Stimulated activated CD4-positive, alpha-beta T cell treated with anti-CD3 and anti-CD28 coated beads, Interleukin-2, amount 100 ng/mL, for 24 hours (primary cell): ENCODE measurements around the gene SLC13A2.
A peak's percentile ranks its signal among the peaks of the same experiment; 100 is the strongest.

Source experiments
- DNase-seq, 2 donors: peaks; one replicate each; pipeline ENCODE4 v3.0.0-alpha.2; 2020

The SLC13A2 gene

DNA sequence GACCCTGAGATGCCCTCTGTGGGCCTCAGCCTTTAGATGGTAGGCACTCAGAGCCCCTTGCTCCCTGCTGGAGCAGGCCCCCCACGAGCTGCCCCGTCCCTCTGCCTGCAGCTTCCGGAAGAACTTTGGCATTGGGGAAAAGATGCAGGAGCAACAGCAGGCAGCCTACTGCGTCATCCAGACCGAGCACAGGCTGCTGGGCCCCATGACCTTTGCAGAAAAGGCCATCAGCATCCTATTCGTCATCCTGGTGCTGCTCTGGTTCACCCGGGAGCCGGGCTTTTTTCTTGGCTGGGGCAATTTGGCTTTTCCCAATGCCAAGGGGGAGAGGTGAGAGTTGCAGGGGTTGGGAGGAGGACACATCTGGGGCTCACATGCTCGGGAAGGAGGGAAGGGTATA, 20.0 kb downstream of the SLC13A2 start:
- no peak for DNase-seq

DNA sequence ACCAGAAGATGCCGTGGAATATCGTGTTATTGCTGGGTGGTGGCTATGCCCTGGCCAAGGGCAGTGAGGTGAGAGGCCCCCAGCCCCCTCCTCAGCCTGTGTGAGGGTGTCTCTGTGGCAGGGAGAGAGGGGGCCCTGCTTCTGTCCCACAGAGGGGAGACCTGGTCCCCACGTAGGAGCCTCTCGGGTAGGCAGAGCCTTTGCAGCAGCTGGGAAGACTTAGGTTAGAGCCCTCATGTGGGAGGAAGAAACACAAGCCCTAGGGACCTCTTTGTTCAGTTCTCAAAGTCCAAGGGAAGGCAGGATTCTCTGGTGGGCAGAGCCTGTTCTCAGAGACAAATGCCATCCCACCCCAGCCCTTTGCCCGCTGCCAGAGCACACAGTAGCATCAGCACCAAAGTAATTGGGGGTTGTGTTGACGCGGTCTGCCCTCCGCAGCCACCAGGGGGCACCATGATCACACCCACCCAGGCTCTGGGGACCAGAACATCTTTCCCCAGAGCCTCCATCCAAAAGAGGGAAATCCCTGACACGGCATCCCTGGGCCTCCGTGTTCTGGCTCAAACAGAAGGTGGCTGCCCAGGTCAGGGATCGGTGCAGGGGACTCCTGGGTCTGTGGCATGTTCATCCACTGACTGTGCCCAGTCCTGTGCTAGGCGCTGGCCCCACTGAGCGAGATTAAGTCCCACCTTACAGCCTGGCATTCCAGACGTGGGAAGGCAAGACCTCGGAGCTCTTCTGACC, 21.2 kb downstream of the SLC13A2 start:
- peak; percentile 87 to 88 for DNase-seq

GRCh38 chr17:28495635-28496034, 22.2 kb downstream of the SLC13A2 start:
- no peak for DNase-seq

- DNase-seq, result no peak
These were observed 24.5 kb downstream of the SLC13A2 start for GRCh38 chr17:28497931-28498330.

DNA sequence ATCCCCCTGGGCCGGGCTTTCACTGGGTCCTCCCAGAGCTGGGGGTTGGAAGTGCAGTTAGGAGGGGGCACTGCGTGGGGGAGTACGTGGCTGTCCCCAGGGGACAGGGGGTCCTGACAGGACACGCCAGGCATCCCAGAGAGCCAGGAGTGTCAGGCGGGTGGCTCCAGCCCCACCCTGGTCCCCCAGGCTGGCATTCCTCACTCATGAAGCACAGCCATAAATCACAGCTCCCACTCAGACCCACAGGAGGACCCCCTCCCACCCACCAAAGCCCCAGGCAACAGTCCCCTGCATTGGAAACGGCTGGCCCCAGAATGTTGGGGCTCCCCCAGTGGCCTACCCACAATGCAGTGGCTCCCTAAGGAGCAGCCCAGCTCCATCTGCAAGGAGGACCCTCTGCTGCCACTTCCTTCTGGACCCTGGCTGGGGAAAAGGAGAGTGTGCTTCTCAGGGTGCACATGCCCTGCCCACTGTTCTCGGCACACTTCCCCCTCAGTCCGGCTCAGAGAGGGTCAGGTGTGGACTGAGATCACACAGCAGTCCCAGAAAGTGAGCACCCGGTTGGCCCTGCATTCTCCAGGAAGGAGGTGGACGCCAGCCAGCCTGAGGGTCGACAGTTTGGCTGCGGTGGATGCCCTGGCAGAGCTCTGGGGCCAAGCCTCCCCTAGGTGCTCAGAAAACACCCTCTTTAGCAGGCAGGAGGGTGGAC, 25.4 kb downstream of the SLC13A2 start:
- no peak for DNase-seq

DNA sequence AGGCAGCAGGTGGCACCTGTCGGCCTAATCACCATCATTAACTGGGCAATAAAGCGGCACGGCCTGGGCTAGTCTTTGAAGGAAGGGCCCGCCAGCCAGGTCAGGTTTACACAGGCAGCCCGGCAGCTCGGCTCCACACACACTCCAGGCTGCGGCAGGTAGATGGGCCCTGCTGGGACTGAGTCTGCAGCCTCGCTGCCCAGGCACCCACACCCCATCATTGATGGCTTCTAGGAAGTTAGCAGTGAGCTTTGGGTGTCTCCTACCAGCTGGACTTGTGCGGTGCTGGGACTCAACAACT, 25.9 kb downstream of the SLC13A2 start:
- no peak for DNase-seq

DNA sequence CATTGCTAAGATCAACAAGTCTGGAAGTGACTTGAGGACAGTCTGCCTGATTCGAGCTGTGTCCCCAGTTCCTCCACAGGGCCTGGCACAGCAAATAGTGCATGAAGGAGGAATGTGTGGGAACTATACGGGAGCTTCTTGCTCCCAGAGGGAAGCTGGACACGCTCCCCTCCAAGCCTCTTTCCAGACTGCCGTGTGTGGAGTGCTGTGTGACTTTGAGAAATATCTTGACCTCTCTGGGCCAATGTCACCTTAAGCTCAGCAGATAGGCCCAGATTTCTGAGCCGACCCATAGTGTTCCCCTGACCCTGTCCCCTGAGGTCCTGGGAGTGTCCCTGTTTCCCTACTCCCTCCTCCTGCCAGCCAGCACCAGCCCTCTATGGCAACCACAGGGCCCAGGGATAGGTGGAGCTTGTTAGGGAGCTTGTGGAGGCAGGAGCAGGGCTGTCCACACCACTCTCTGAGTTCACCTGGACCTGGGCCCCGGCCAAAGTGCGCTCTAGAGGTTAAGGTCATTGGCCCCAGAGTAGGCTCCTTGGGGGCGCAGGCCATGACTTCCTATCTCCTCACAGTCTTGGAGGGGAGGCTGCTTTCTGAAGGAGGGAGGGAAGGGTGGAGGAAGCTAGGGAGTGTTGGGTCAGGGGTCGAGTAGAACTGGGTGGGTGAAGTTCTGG, 26.4 kb downstream of the SLC13A2 start:
- DNase-seq, result no peak

DNA sequence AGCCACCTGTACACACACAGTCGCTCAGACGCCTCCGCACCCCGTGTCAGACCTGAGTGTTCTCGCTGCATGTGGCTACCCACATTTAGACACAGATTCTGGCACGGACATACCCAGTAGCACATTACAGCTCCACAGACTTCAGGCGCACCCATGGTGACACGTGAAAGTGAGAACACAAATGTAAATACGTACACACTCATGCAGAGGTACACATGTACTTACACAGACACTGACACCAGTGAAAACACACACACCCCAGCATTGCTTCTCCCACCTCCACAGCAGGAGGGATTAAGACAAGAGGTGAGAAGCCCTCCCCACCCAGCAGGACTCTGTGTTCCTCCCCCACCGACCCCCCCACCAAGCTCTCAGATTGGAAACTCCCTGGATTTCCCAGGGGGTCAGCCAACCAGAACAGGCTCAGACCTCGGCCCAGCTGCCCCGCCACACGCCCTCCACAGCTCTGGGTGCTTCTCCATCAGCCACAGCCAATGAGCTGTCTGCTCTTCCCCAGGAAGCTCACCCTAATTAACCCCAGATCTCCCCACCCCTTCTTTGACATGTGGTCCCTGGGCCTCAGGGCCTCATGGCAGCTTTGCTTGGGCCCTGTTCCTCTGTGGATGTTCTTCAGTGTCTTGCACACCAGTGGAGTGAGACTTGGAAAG, 27.4 kb downstream of the SLC13A2 start:
- DNase-seq, result no peak

GRCh38 chr17:28501421-28502284, 28.2 kb downstream of the SLC13A2 start:
- no peak for DNase-seq

DNA sequence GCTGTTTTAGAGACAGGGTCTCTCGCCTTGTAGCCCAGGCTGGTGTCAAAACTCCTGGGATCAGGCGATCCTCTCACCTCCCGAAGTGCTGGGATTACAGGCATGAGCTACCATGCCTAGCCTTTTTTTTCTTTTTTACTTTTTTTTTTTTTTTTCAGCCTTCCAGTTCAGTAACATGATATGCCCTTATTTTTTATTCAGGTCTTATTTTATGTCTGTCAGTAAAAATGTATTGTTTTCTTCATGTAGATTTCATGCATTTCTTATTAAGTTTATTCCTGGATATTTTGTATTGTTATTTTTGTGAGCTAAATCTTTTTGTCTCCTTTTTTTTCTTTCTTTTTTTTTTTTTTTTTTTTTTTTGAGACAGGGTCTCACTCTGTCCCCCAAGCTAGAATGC, 30.0 kb downstream of the SLC13A2 start:
- no peak for DNase-seq

DNA sequence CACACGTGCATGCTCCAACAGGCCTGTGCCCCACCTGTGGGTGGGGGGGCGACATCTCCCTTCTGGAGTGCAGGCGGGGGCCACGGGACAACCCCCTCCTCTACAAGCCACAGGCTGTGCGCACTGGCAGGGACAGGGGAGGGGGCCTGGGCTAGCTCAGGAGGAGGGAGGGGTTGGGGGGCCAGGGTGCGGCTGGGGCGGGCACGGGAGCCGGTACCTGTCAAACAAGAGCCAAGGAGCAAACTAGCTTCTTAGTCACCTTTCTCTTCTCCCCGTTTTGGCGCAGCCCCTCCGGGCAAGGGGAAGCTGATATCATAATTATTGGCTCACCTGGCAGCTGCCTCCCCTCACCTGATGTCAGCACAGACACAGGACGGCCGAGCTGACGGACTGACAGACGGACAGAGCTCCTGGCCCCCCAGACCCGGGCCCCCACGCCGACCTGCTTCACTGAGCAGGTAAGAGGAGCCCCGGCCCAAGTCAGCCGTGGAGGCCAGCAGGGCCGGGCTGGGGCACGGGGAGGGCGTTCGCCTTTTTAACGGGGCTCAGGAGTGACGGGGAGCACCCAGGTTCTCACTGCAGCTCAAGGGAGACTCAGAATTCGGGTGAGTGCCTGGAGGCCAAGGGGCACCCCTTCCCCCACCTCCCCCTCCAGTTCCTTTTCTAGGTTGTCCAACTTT, 32.7 kb downstream of the SLC13A2 start, which contains the start of gene FOXN1:
Gene FOXN1, plus strand, starts transcription at position 363 of the 680 bp plus-strand sequence. CDS start 17,622 bp downstream, outside the sequence.
- DNase-seq, result no peak

DNA sequence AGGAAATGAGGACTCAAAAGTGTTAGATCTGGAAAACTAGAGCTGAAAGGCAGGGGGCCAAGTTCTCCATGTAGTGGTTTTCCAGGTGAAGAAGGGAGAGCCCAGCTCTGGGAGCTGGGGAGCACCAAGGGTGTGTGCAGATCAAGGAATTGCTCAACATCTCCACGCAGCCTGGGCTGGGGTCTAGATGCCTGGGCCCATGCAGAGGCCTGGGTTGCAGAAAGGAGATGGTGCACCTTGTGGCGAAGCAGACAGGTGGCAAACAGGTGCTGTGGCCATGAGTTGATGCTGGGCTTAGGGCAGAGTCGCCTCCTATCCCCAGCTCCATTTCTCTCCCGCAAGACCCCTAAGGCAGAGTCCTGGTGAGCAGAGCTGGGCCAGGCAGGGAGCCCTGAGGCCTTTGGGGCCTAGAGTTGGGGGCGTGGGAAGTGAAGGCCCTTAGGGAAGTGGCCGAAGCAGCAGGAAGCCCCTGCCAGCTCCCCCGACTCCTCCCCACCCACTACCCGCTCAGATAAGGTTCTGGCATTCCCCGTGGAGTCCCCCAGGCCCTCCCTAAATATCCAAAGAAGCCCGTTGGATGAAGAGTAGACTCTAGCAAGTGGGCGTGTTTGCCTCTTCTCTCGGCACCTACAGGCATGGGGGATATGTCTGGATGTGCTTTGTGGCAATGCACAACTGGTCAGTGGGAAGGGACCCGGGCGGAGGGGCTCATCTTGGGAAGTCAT, 33.5 kb downstream of the SLC13A2 start:
- no peak for DNase-seq

DNA sequence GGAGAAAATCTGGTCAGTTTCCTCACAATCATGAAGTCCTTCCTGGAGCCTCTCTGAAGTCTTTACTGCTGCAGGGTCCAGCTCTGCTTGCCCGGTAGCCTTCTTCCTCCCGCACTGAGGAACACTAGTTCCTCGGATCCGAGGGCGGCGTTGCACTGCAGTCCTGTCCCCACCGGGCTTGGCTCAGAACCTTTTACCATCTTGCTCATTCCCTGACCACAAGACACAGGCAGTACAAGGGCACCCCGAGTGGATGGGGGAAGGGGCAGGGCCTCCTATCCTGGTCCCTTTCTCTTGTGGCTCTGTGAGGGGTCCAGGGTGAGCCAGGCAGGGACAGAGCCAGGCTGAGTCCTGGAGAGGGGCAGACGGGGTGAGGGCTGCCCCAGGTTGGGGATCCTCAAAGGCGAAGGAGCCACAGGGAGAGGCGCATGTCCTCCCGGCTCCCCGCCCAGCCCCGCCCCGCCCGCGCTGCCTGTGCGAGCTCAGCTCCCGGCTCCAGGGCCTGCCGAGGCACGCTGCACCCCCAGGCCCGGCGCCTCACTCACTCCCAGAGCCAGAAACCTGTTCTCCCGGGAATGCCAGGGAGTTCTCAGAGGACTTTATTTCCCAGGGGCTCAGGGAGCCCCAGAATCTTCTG, 34.2 kb downstream of the SLC13A2 start:
- no peak for DNase-seq

DNA sequence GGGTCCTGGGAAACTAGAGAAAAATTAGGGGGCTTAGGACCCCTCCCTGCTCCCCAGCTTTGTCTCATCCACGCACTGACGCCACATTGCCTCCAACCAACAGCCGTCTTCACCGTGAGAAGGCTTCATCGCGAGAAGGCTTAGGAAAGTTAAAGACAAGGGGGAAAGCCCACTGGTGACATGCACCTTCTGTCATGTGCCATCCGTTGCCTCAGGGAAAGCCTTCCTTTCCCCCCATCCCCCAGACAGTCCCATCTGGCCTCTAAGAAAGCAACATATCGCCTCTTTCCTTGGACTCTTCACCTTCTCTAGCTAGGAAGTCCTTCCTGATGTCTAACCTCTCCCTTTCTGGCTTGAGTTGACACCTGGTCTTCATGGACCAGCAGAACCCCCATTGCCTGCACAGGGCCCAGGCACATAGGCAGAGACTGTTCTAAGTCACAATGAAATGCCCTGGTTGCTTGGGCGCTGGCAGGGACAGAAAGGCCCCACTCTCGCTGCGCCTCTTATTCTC, 34.8 kb downstream of the SLC13A2 start:
- DNase-seq, result no peak

GRCh38 chr17:28509789-28510188, 36.3 kb downstream of the SLC13A2 start:
- no peak for DNase-seq

- DNase-seq, result no peak
These were observed 38.5 kb downstream of the SLC13A2 start for GRCh38 chr17:28511858-28512461.

DNA sequence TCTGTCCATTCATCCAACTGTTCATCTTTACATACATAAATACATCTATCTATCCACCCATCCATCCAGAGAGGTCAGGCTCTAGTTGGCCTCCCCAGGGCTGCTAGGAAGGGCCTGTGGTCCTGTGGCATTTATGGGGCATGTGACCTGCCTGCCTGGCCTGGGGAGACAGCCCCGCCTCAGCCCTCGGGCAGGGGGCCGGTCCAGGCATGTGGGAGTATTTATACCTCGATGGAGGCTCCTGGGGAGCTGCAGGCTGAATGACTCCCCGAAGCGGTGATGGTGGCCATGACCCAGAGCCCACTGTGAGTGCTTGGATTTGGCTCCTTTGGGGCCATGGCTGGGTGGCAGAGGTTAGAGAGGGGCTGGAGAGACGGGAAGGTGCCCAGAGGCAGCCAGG, 40.0 kb downstream of the SLC13A2 start:
- DNase-seq, result no peak

GRCh38 chr17:28514561-28515002, 41.1 kb downstream of the SLC13A2 start:
- no peak for DNase-seq

DNA sequence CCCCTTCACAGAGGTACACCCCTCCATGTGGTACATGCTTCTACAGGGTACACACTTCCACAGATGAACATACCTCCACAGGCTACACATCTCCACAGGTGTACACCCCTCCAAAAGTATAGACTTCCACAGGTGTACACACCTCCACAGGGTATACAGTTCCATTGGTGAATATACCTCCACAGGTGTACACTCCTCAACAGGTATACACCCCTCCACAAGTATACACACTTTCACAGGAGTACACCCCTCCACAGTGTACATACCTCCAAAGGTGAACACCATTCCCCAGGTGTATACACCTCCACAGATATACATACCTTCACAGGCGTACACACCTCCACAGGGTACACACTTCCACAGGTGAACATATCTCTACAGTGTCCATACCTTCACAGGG, 42.1 kb downstream of the SLC13A2 start:
- no peak for DNase-seq

GRCh38 chr17:28518132-28518531, 44.7 kb downstream of the SLC13A2 start:
- DNase-seq, result no peak
